ENCODE measurements around the gene MPPE1. TPM values are rescaled to one million over a fixed set of nuclear protein-coding genes. Genes with fewer than 3 reads are reported as not detected.

Gene MPPE1
- total and polyA plus RNA-seq, 10 of the 15 experiments (the other 5 are each of a cell fraction or from before 2014, with no cell fraction given): 13.8 to 34.5 (median 27.6) TPM

- no peak for TF ChIP-seq MEF2A (IDR thresholded peaks at IDR 0.05; ENCODE audit: insufficient read depth, low read depth, low read length)
- TF ChIP-seq, protein P1, sequence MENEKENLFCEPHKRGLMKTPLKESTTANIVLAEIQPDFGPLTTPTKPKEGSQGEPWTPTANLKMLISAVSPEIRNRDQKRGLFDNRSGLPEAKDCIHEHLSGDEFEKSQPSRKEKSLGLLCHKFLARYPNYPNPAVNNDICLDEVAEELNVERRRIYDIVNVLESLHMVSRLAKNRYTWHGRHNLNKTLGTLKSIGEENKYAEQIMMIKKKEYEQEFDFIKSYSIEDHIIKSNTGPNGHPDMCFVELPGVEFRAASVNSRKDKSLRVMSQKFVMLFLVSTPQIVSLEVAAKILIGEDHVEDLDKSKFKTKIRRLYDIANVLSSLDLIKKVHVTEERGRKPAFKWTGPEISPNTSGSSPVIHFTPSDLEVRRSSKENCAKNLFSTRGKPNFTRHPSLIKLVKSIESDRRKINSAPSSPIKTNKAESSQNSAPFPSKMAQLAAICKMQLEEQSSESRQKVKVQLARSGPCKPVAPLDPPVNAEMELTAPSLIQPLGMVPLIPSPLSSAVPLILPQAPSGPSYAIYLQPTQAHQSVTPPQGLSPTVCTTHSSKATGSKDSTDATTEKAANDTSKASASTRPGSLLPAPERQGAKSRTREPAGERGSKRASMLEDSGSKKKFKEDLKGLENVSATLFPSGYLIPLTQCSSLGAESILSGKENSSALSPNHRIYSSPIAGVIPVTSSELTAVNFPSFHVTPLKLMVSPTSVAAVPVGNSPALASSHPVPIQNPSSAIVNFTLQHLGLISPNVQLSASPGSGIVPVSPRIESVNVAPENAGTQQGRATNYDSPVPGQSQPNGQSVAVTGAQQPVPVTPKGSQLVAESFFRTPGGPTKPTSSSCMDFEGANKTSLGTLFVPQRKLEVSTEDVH (IDR thresholded peaks at IDR 0.05; ENCODE audit: low read depth, partially characterized antibody): no peak
- no peak for TF ChIP-seq ZNF207 (IDR thresholded peaks at IDR 0.05; ENCODE audit: borderline replicate concordance)
- TF ChIP-seq IRF4 (IDR thresholded peaks at IDR 0.05; ENCODE audit: low read depth, low read length): 0 out of 2 replicates have a peak, but pooled peaks have one; percentile 30
- TF ChIP-seq RCOR1 (conservative IDR thresholded peaks at IDR 0.05; ENCODE audit: low read depth, low read length): no peak
- peak; percentile 46 to 57; a peak in 2 of 4 replicates for TF ChIP-seq IKZF2 (IDR thresholded peaks at IDR 0.05)
- TF ChIP-seq, protein P2, sequence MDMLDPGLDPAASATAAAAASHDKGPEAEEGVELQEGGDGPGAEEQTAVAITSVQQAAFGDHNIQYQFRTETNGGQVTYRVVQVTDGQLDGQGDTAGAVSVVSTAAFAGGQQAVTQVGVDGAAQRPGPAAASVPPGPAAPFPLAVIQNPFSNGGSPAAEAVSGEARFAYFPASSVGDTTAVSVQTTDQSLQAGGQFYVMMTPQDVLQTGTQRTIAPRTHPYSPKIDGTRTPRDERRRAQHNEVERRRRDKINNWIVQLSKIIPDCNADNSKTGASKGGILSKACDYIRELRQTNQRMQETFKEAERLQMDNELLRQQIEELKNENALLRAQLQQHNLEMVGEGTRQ (IDR thresholded peaks at IDR 0.05; ENCODE audit: borderline replicate concordance, low read depth, low read length): no peak
- TF ChIP-seq HDAC6 (IDR thresholded peaks at IDR 0.05; ENCODE audit: unreplicated experiment): no peak
- TF ChIP-seq NFYB (IDR thresholded peaks at IDR 0.05; ENCODE audit: insufficient read depth, low read depth, low read length): no peak
- no peak for TF ChIP-seq SUPT20H (IDR thresholded peaks at IDR 0.05; ENCODE audit: borderline replicate concordance, control insufficient read depth, low read depth, low read length)
- no peak for TF ChIP-seq HDAC2 (IDR thresholded peaks at IDR 0.05)
- TF ChIP-seq, protein P3, sequence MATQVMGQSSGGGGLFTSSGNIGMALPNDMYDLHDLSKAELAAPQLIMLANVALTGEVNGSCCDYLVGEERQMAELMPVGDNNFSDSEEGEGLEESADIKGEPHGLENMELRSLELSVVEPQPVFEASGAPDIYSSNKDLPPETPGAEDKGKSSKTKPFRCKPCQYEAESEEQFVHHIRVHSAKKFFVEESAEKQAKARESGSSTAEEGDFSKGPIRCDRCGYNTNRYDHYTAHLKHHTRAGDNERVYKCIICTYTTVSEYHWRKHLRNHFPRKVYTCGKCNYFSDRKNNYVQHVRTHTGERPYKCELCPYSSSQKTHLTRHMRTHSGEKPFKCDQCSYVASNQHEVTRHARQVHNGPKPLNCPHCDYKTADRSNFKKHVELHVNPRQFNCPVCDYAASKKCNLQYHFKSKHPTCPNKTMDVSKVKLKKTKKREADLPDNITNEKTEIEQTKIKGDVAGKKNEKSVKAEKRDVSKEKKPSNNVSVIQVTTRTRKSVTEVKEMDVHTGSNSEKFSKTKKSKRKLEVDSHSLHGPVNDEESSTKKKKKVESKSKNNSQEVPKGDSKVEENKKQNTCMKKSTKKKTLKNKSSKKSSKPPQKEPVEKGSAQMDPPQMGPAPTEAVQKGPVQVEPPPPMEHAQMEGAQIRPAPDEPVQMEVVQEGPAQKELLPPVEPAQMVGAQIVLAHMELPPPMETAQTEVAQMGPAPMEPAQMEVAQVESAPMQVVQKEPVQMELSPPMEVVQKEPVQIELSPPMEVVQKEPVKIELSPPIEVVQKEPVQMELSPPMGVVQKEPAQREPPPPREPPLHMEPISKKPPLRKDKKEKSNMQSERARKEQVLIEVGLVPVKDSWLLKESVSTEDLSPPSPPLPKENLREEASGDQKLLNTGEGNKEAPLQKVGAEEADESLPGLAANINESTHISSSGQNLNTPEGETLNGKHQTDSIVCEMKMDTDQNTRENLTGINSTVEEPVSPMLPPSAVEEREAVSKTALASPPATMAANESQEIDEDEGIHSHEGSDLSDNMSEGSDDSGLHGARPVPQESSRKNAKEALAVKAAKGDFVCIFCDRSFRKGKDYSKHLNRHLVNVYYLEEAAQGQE (IDR thresholded peaks at IDR 0.05; ENCODE audit: low read depth, low read length): no peak
- TF ChIP-seq, protein P4, sequence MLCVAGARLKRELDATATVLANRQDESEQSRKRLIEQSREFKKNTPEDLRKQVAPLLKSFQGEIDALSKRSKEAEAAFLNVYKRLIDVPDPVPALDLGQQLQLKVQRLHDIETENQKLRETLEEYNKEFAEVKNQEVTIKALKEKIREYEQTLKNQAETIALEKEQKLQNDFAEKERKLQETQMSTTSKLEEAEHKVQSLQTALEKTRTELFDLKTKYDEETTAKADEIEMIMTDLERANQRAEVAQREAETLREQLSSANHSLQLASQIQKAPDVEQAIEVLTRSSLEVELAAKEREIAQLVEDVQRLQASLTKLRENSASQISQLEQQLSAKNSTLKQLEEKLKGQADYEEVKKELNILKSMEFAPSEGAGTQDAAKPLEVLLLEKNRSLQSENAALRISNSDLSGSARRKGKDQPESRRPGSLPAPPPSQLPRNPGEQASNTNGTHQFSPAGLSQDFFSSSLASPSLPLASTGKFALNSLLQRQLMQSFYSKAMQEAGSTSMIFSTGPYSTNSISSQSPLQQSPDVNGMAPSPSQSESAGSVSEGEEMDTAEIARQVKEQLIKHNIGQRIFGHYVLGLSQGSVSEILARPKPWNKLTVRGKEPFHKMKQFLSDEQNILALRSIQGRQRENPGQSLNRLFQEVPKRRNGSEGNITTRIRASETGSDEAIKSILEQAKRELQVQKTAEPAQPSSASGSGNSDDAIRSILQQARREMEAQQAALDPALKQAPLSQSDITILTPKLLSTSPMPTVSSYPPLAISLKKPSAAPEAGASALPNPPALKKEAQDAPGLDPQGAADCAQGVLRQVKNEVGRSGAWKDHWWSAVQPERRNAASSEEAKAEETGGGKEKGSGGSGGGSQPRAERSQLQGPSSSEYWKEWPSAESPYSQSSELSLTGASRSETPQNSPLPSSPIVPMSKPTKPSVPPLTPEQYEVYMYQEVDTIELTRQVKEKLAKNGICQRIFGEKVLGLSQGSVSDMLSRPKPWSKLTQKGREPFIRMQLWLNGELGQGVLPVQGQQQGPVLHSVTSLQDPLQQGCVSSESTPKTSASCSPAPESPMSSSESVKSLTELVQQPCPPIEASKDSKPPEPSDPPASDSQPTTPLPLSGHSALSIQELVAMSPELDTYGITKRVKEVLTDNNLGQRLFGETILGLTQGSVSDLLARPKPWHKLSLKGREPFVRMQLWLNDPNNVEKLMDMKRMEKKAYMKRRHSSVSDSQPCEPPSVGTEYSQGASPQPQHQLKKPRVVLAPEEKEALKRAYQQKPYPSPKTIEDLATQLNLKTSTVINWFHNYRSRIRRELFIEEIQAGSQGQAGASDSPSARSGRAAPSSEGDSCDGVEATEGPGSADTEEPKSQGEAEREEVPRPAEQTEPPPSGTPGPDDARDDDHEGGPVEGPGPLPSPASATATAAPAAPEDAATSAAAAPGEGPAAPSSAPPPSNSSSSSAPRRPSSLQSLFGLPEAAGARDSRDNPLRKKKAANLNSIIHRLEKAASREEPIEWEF (IDR thresholded peaks at IDR 0.05; ENCODE audit: insufficient replicate concordance, low read depth, low read length): no peak
- TF ChIP-seq ZNF24 (IDR thresholded peaks at IDR 0.05): no peak
- TF ChIP-seq ZNF384 (IDR thresholded peaks at IDR 0.05; ENCODE audit: borderline replicate concordance, low read depth, low read length): 0 out of 2 replicates have a peak, but pooled peaks have one; percentile 60
Measured at GRCh38 chr18:11883153-11883552, 25.0 kb downstream of the MPPE1 start (continued).

All from GM12878 (cell line).